ENCODE data around the gene KRCC1.

KRCC1 gene

GRCh38 chr2:88055371-88056128 lies at the start of gene KRCC1:
TSS of gene KRCC1 (minus strand) at chr2:88055783. CDS start at chr2:88028563, 27,220 bp downstream.
- peak; percentile 88 to 90 for DNase-seq (ENCODE audit: low read depth in 2 of 2)

- no peak for DNase-seq (ENCODE audit: low read depth in 2 of 2)
Measured at GRCh38 chr2:88100489-88100858, 44.9 kb upstream of the KRCC1 start.

GRCh38 chr2:88099798-88100488 lies 44.4 kb upstream of the KRCC1 start:
- DNase-seq (ENCODE audit: low read depth in 2 of 2), result no peak

- DNase-seq (ENCODE audit: low read depth in 2 of 2), result no peak
Measured at GRCh38 chr2:88098558-88098900, 42.9 kb upstream of the KRCC1 start.

GRCh38 chr2:88097891-88098557 lies 42.4 kb upstream of the KRCC1 start:
- no peak for DNase-seq (ENCODE audit: low read depth in 2 of 2)

- DNase-seq (ENCODE audit: low read depth in 2 of 2), result no peak
Measured at GRCh38 chr2:88097192-88097591, 41.6 kb upstream of the KRCC1 start.

GRCh38 chr2:88096708-88097107 lies 41.1 kb upstream of the KRCC1 start:
- no peak for DNase-seq (ENCODE audit: low read depth in 2 of 2)

- no peak for DNase-seq (ENCODE audit: low read depth in 2 of 2)
Measured at GRCh38 chr2:88095022-88095421, 39.4 kb upstream of the KRCC1 start.

GRCh38 chr2:88092773-88093172 lies 37.2 kb upstream of the KRCC1 start:
- no peak for DNase-seq (ENCODE audit: low read depth in 2 of 2)

GRCh38 chr2:88091943-88092342 lies 36.4 kb upstream of the KRCC1 start:
- no peak for DNase-seq (ENCODE audit: low read depth in 2 of 2)

GRCh38 chr2:88090446-88091283 lies 35.1 kb upstream of the KRCC1 start:
- peak; percentile 17 to 27 for DNase-seq (ENCODE audit: low read depth in 2 of 2)

- no peak for DNase-seq (ENCODE audit: low read depth in 2 of 2)
Measured at GRCh38 chr2:88088999-88089398, 33.4 kb upstream of the KRCC1 start.

- no peak for DNase-seq (ENCODE audit: low read depth in 2 of 2)
Measured at GRCh38 chr2:88087763-88088162, 32.2 kb upstream of the KRCC1 start.

GRCh38 chr2:88087073-88087472 lies 31.5 kb upstream of the KRCC1 start:
- DNase-seq (ENCODE audit: low read depth in 2 of 2), result no peak

- DNase-seq (ENCODE audit: low read depth in 2 of 2), result no peak
Measured at GRCh38 chr2:88086401-88086800, 30.8 kb upstream of the KRCC1 start.

GRCh38 chr2:88085602-88086001 lies 30.0 kb upstream of the KRCC1 start:
- no peak for DNase-seq (ENCODE audit: low read depth in 2 of 2)

GRCh38 chr2:88085099-88085498 lies 29.5 kb upstream of the KRCC1 start:
- DNase-seq (ENCODE audit: low read depth in 2 of 2), result no peak

- no peak for DNase-seq (ENCODE audit: low read depth in 2 of 2)
Measured at GRCh38 chr2:88082781-88083180, 27.2 kb upstream of the KRCC1 start.

- DNase-seq (ENCODE audit: low read depth in 2 of 2), result no peak
Measured at GRCh38 chr2:88081924-88082608, 26.5 kb upstream of the KRCC1 start.

- DNase-seq (ENCODE audit: low read depth in 2 of 2), result no peak
Measured at GRCh38 chr2:88080545-88080944, 25.0 kb upstream of the KRCC1 start.

- no peak for DNase-seq (ENCODE audit: low read depth in 2 of 2)
Measured at GRCh38 chr2:88078643-88079172, 23.1 kb upstream of the KRCC1 start.

Measured in stimulated activated CD8-positive, alpha-beta memory T cell treated with anti-CD3 and anti-CD28 coated beads, Interleukin-15, amount 100 ng/mL, for 4 hours (primary cell).